ENCODE results near the gene COL17A1.

Gene COL17A1

GRCh38 chr10:104046651-104047050 is 39.0 kb downstream of the COL17A1 start:
- DNase-seq = no peak

- DNase-seq = peak; percentile 6
Observed at GRCh38 chr10:104045151-104046089, 40.3 kb downstream of the COL17A1 start.

DNA sequence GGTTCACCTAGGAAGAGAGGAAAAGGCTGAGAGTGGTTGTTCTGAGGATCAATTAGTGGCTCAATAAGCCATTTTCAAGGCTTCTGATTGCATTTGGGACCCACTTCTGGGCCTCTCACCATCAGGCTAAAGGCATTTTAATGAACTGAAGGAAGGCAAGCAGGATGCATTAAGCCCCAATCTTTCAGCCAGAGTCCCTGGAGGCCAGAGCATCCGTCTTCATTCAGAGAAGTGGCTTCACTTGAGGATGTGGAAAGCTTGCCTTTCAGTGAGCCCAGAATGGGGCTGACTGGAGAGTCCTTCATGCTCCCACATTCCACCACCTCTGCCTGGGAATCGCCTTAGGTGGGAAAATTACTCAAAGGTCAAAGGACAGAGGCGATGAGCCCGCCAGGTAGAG is 41.8 kb downstream of the COL17A1 start:
- DNase-seq = no peak

DNA sequence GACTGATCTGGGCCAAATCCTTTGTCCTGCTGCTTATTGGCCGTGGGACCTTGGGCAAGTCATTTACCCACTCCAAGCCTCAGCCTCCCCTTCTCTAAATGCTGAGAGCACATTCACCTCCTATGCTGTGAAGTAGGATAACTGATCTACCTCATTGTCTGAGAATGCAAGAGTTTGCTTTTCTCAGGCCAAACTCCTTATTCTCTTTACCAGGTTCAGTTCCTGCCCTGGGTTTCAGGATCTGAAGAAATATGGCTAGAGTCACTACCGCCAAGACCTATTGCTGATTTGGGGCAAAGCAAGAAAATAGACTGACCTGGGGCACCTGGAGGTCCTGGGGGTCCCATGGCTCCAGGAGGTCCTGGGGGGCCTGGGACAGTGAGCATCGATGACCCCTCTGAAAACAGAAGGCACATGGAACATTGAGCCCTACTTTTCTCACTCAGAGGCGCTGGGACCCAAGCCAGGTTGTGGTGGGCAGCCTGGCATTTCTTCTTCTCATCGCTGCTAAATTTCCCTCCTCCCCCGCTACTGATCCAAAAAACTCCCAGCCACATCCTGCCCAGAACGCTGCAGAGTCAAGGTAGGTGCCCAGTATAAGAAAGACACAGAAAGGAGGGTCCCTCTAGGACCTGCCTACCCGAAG is 42.4 kb downstream of the COL17A1 start:
- DNase-seq = no peak

DNA sequence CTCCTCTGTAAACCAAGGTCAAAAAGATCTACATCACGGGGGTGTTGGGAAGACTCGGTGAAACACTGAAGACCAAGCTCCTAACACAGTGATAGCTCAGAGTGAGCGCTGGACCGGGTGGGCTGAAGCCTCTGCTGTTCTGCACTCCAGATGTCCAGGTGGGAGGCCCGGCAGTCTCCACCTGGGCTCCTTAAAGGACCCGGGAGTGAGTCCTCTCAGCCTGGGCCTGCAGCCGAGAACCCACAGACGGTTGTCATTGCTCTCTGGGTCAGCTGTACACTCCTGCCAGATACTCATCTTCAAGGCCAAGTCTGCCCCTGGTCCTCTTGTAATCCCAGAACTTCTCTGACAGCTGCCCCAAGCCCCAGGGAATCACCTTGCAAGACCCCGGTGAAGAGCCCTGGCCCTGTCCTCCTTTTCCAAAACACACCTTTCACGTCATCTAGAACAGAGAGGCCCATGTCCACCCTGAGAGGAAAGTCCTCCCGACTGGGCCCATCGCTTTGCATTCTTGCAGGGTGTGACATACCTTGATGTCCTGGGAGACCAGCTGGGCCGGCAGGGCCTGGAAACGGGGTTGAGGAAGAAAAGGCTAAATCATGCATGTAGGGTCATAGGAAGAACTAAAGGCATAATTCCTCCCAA is 43.7 kb downstream of the COL17A1 start:
- DNase-seq = no peak

- DNase-seq = no peak
Observed at GRCh38 chr10:104040862-104041789, 44.6 kb downstream of the COL17A1 start.

DNA sequence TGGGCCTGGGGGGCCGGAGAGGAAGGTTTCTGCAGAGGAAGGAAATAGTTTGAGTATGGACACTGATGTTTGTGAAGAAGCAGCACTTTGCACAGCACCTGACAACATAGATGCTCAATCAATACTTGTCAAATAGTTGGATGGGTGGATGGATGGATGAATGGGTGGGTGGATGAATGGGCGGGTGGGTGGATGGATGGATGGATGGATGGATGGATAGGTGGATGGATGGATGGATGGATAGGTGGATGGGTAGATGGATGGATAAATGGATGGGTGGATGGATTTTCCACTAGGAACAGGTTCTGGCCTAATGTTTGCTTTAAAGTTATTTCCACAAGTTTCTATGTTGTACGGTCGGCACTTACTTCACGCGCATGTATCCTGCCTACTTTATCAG is 45.3 kb downstream of the COL17A1 start:
- DNase-seq = no peak

- DNase-seq = no peak
Observed at GRCh38 chr10:104038958-104039752, 46.5 kb downstream of the COL17A1 start.

GRCh38 chr10:104038537-104038936 is 47.1 kb downstream of the COL17A1 start:
- DNase-seq = no peak

- DNase-seq = no peak
Observed at GRCh38 chr10:104037261-104037951, 48.3 kb downstream of the COL17A1 start.

- no peak for DNase-seq
Observed at GRCh38 chr10:104036518-104037260, 49.0 kb downstream of the COL17A1 start.

DNA sequence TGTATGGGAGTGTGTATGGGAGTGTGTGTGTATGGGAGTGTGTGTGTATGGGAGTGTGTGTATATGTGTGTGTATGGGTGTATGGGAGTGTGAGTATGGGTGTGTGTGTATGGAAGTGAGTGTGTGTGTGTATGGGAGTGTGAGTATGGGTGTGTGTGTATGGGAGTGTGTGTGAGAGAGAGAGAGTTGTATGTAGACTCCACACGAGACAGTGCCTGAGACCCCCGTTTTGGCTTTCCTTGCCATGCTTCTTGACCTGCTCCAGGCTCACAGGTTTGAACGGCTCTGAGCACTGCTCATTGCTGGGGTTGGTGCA is 49.7 kb downstream of the COL17A1 start:
- DNase-seq = no peak

DNA sequence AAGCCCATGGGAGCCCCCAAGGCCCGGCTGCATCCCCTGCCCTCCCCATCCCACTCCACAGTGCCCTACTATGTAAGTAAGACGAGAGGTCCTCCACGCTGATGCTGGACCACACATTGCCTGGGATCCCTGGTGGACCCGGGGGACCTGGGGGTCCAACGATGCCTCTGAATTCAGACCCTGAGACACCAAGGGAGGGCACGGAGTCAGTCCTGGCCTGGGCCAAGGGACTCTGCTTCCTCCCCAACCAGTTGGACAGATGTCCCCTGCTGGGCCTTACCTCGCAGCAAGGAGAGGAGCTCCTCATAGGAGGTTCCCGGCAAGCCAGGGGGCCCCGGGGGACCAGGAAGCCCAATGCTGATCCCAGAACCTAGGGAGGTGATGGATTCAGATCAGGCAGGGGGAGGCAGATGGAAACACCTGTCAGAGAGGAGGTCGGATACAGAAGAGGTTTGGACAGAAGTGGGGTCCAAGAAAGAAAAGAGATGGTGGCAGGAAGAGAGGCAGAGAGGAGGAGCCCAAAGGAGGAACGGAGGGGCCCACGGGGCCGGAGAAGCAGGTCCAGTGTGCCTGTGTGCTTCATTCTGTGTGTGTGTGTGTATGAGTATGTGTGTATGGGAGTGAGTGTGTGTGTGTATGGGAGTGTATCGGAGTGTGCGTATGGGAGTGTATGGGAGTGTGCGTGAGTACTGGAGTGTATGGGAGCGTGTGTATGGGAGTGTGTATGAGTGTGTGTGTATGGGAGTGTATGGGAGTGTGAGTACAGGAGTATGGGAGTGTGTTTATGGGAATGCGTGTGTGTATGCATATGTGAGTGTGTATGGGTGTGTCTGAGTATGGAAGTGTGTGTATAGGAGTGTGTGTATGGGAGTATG is 50.2 kb downstream of the COL17A1 start:
- DNase-seq = no peak

- DNase-seq = no peak
Observed at GRCh38 chr10:104034401-104035193, 51.1 kb downstream of the COL17A1 start.

- no peak for DNase-seq
Observed at GRCh38 chr10:104033966-104034365, 51.7 kb downstream of the COL17A1 start.

GRCh38 chr10:104033401-104033930 is 52.2 kb downstream of the COL17A1 start:
- no peak for DNase-seq

- no peak for DNase-seq
Observed at GRCh38 chr10:104032144-104032775, 53.4 kb downstream of the COL17A1 start.

DNA sequence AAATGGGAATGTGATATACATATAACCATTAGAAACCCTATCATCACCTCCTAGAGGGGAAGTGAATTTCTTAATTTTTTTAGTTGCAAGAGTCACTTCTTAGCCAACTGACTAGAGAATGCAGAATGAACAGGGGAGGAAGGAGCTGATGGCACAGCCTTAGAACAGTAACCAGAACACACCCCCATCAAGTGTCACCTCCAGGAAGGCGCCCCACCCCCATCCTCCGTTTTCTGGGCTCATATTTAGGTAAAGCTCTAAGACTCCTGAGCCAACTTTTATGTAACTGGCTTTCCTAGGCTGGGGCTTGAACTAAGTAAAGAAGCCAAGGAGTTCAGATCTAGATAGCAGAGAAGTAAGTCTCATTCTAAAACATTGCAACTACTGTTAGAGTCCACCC is 54.0 kb downstream of the COL17A1 start:
- DNase-seq = no peak
